BJ (cell line): ENCODE measurements around the gene OVOL1. TPM values are rescaled to one million over a fixed set of nuclear protein-coding genes. Genes with fewer than 3 reads are reported as not detected.
A peak's percentile ranks its signal among the peaks of the same experiment; 100 is the strongest.

Experiments
- CTCF ChIA-PET: fragments of 350-600 bp; formaldehyde crosslinking; extraction: SDS; loops from one replicate; lab custom pipeline; 2021; ENCODE audit warnings: antibody characterized with exemption, inconsistent platforms; lab: Yijun Ruan, JAX
- POLR2A ChIA-PET: fragments of 300-600 bp; sonication (Branson Sonifier 250); formaldehyde crosslinking; extraction: SDS; loops from one replicate; lab custom pipeline; 2021; ENCODE audit warnings: antibody characterized with exemption; lab: Charles Lee
- DNase-seq: peaks from one replicate; pipeline ENCODE4 v3.0.0-alpha.2; 2011; ENCODE audit warnings: low read depth
- H3K27me3 ChIP-seq: 2 replicates; pipeline ENCODE4 v1.6.0; 2011; ENCODE audit warnings: low read length; ENCODE audit not compliant: control insufficient read depth, insufficient read depth
- H3K36me3 ChIP-seq: 2 replicates; pipeline ENCODE4 v1.5.1; 2011; ENCODE audit warnings: low read length; ENCODE audit not compliant: control insufficient read depth, insufficient read depth
- H3K4me3 ChIP-seq: 2 replicates; pipeline ENCODE4 v1.5.1; 2011; ENCODE audit warnings: low read depth, mild to moderate bottlenecking, control low read depth, low read length
- CTCF ChIP-seq: IDR thresholded peaks from 2 replicates; pipeline ENCODE4 v1.5.1; 2011; ENCODE audit warnings: low read depth, mild to moderate bottlenecking, control low read depth, inconsistent platforms, low read length, moderate library complexity; ENCODE audit not compliant: insufficient read depth
- polyA plus RNA-seq: library from polyadenylated mRNA; depleted of rRNA; stranded (reverse); fragments of >200 nt; gene quantifications from 2 replicates; pipeline ENCODE4 v1.2.3, GENCODE V29; 2011

Gene OVOL1
- polyA plus RNA-seq, 1 experiment: not detected

- CTCF ChIA-PET: interaction anchor here (0.7 to 4.5 kb wide), 41 partner anchors 10 to 243 kb away, joined by 3 to 43 read pairs (median 4); partner anchors contain the start of genes AP5B1, KAT5, MUS81 and PCNX3
- no peaks in the 10 kb centered on the region for H3K27me3 ChIP-seq
- POLR2A ChIA-PET: interaction anchor here (0.6 kb wide), 2 partner anchors 106 to 1055 kb away, joined by 3 to 4 read pairs; partner anchors contain the start of gene KAT5
These were observed 31.2 kb downstream of the OVOL1 start for GRCh38 chr11:65817835-65818680.

GRCh38 chr11:65821107-65821506, 34.2 kb downstream of the OVOL1 start:
- POLR2A ChIA-PET: no interaction called here
- CTCF ChIA-PET: interaction anchor here (1.6 to 1.8 kb wide), 2 partner anchors 109 to 115 kb away, joined by 4 to 6 read pairs; partner anchors contain the start of gene KAT5

More at GRCh38 chr11:65817835-65818680, 31.2 kb downstream of the OVOL1 start:
- Histone ChIP-seq H3K4me3 (peak overlapping the region; percentile 58), H3K36me3 (no peaks in the 10 kb centered on the region)
- TF ChIP-seq CTCF: peak; percentile 93
- no peak for DNase-seq

GRCh38 chr11:65822776-65823528, 36.1 kb downstream of the OVOL1 start:
- Histone ChIP-seq H3K4me3 (no peak overlapping the region), H3K36me3 (no peaks in the 10 kb centered on the region), H3K27me3 (no peaks in the 10 kb centered on the region)
- no peak for DNase-seq
- no peak for TF ChIP-seq CTCF
- CTCF ChIA-PET: interaction anchor here (0.6 to 1.5 kb wide), 5 partner anchors 9 to 117 kb away, joined by 3 to 11 read pairs (median 3); partner anchors contain the start of gene KAT5
- POLR2A ChIA-PET: no interaction called here

More at GRCh38 chr11:65821107-65821506, 34.2 kb downstream of the OVOL1 start:
- no peak for DNase-seq
- TF ChIP-seq CTCF: no peak
- Histone ChIP-seq H3K27me3 (no peaks in the 10 kb centered on the region), H3K36me3 (no peaks in the 10 kb centered on the region), H3K4me3 (no peak overlapping the region)

- CTCF ChIA-PET: interaction anchor here (0.5 to 4.2 kb wide), 8 partner anchors 8 to 161 kb away, joined by 3 to 21 read pairs (median 4); partner anchors contain the start of gene MUS81
- Histone ChIP-seq H3K27me3 (peaks cover 11% of the 10 kb centered on the region), H3K36me3 (no peaks in the 10 kb centered on the region), H3K4me3 (no peak overlapping the region)
- TF ChIP-seq CTCF: no peak
- POLR2A ChIA-PET: no interaction called here
- no peak for DNase-seq
These were observed 40.3 kb downstream of the OVOL1 start for GRCh38 chr11:65826984-65827735.
